Hepatocyte (in vitro differentiated cells): ENCODE measurements around the gene GPNMB. TPM values are rescaled to one million over a fixed set of nuclear protein-coding genes. Genes with fewer than 3 reads are reported as not detected.
"Not testable (repeated sequence)": the region's sequence is repeated elsewhere in the genome, so short reads cannot be mapped to it uniquely, and the experiment has no call there.

Source experiments
- DNase-seq: peaks from one replicate; pipeline ENCODE4 v3.0.0-alpha.2; 2016; ENCODE audit warnings: low spot score
- H2AFZ ChIP-seq: fragments of 200-600 bp; sonication (generic); 2 replicates; pipeline ENCODE4 v1.6.0; 2016; ENCODE audit warnings: antibody characterized with exemption, mild to moderate bottlenecking
- H3K27ac ChIP-seq: fragments of 200-600 bp; sonication (generic); 2 replicates; pipeline ENCODE4 v1.5.1; 2016; ENCODE audit warnings: mild to moderate bottlenecking
- H3K27me3 ChIP-seq: fragments of 200-600 bp; sonication (generic); 2 replicates; pipeline ENCODE4 v1.6.1; 2016
- H3K36me3 ChIP-seq: fragments of 200-600 bp; sonication (generic); replicated peaks from 2 replicates; pipeline ENCODE4 v1.5.1; 2016; ENCODE audit warnings: low read depth; ENCODE audit not compliant: insufficient read depth
- H3K4me1 ChIP-seq: fragments of 200-600 bp; sonication (generic); 2 replicates; pipeline ENCODE4 v1.5.1; 2016; ENCODE audit warnings: mild to moderate bottlenecking, moderate library complexity; ENCODE audit not compliant: insufficient read depth
- H3K4me2 ChIP-seq: fragments of 200-600 bp; sonication (generic); 2 replicates; pipeline ENCODE4 v1.6.0; 2016
- H3K4me3 ChIP-seq: fragments of 200-600 bp; sonication (generic); 2 replicates; pipeline ENCODE4 v1.5.1; 2016; ENCODE audit warnings: mild to moderate bottlenecking
- H3K79me2 ChIP-seq: fragments of 200-600 bp; sonication (generic); 2 replicates; pipeline ENCODE4 v1.6.0; 2017; ENCODE audit warnings: mild to moderate bottlenecking
- H3K9me2 ChIP-seq: fragments of 200-600 bp; sonication (generic); replicated peaks from 2 replicates; pipeline ENCODE4 v1.6.0; 2017; ENCODE audit warnings: mild to moderate bottlenecking; ENCODE audit not compliant: insufficient read depth
- H3K9me3 ChIP-seq: fragments of 200-600 bp; sonication (generic); 2 replicates; pipeline ENCODE4 v1.5.1; 2016; ENCODE audit warnings: low read depth, mild to moderate bottlenecking
- H4K20me1 ChIP-seq: fragments of 200-600 bp; sonication (generic); 2 replicates; pipeline ENCODE4 v1.6.0; 2016; ENCODE audit warnings: mild to moderate bottlenecking; ENCODE audit not compliant: insufficient read depth, poor library complexity, severe bottlenecking
- EZH2 ChIP-seq: fragments of 200-600 bp; sonication (generic); IDR thresholded peaks from 2 replicates; pipeline ENCODE4 v1.6.1; 2016; ENCODE audit warnings: antibody characterized with exemption, mild to moderate bottlenecking, borderline replicate concordance
- EZH2phosphoT487 ChIP-seq: fragments of 200-600 bp; sonication (generic); IDR thresholded peaks from one replicate; pipeline ENCODE4 v1.6.1; 2018; ENCODE audit warnings: antibody characterized with exemption, mild to moderate bottlenecking, low read depth, moderate library complexity; ENCODE audit not compliant: unreplicated experiment, severe bottlenecking
- WGBS: methylation state at CpG from one replicate; pipeline ENCODE4 v1.1.6; 2016; ENCODE audit warnings: low lambda C conversion rate; ENCODE audit errors: missing lambda C conversion rate; 5-methylcytosine and 5-hydroxymethylcytosine counted together
- polyA plus RNA-seq: library from polyadenylated mRNA; unstranded; fragments of >200 nt; fragmentation: Nextera tagmentation; extraction: Ambion mirVana; gene quantifications from 2 replicates; pipeline ENCODE4 v1.2.1, GENCODE V29; 2016
- total RNA-seq: library from RNA; depleted of rRNA; stranded (reverse); fragments of >200 nt; gene quantifications from 2 replicates; pipeline ENCODE4 v1.2.3, GENCODE V29; 2014
- TF ChIP-seq, protein P1 (sequence below): fragments of 200-600 bp; sonication (generic); IDR thresholded peaks from 2 replicates; pipeline ENCODE4 v1.5.1; 2016; ENCODE audit warnings: antibody characterized with exemption, mild to moderate bottlenecking; ENCODE audit not compliant: poor library complexity

The GPNMB gene
- total and polyA plus RNA-seq, 2 experiments from 2014 or later = 32.1 to 36.3 TPM

- Histone ChIP-seq H3K27ac (no peak overlapping the region), H3K4me2 (no peak overlapping the region), H4K20me1 (no peaks in the 10 kb centered on the region), H3K9me2 (no peaks in the 10 kb centered on the region), H3K4me1 (no peaks in the 10 kb centered on the region), H3K36me3 (peaks cover 3% of the 10 kb centered on the region), H3K9me3 (no peaks in the 10 kb centered on the region), H3K4me3 (no peak overlapping the region), H3K79me2 (peaks cover 76% of the 10 kb centered on the region), H3K27me3 (no peaks in the 10 kb centered on the region), H2AFZ (no peak overlapping the region)
- WGBS = 94% methylated on average over 2 of the region's 2 CpGs
- DNase-seq = no peak
- TF ChIP-seq EZH2phosphoT487 = no peak
- TF ChIP-seq EZH2 = no peak
These were observed 60.5 kb downstream of the GPNMB start for GRCh38 chr7:23306936-23307521.

DNA sequence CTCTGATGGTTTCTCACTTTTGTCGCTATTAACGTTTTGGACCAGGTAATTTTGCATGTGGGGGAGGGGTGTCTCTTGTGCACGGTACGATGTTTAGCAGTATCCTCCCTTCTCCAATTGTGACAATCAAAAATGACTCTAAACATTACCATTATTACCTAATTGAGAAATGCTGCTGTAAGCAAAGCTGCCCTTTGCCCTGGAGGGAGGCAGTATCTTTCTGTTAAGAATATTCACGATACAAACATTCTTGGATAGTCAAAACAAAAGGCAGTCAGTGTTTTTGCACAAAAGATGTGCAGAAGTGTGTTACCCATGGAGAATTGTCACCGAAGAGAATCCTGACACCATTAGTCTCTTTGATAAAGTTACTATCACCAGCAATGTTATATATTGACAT, 62.2 kb downstream of the GPNMB start:
- Histone ChIP-seq H3K4me3 (no peak overlapping the region), H3K36me3 (peaks cover 3% of the 10 kb centered on the region), H3K4me1 (no peaks in the 10 kb centered on the region), H3K27ac (no peak overlapping the region), H3K9me3 (no peaks in the 10 kb centered on the region), H2AFZ (no peak overlapping the region), H3K27me3 (no peaks in the 10 kb centered on the region), H3K9me2 (no peaks in the 10 kb centered on the region), H3K4me2 (no peak overlapping the region), H4K20me1 (no peaks in the 10 kb centered on the region), H3K79me2 (peaks cover 58% of the 10 kb centered on the region)
- 92% methylated on average over 6 of the region's 6 CpGs for WGBS
- DNase-seq = no peak
- no peak for TF ChIP-seq EZH2
- TF ChIP-seq, protein P1, sequence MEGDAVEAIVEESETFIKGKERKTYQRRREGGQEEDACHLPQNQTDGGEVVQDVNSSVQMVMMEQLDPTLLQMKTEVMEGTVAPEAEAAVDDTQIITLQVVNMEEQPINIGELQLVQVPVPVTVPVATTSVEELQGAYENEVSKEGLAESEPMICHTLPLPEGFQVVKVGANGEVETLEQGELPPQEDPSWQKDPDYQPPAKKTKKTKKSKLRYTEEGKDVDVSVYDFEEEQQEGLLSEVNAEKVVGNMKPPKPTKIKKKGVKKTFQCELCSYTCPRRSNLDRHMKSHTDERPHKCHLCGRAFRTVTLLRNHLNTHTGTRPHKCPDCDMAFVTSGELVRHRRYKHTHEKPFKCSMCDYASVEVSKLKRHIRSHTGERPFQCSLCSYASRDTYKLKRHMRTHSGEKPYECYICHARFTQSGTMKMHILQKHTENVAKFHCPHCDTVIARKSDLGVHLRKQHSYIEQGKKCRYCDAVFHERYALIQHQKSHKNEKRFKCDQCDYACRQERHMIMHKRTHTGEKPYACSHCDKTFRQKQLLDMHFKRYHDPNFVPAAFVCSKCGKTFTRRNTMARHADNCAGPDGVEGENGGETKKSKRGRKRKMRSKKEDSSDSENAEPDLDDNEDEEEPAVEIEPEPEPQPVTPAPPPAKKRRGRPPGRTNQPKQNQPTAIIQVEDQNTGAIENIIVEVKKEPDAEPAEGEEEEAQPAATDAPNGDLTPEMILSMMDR = no peak
- TF ChIP-seq EZH2phosphoT487 = no peak

DNA sequence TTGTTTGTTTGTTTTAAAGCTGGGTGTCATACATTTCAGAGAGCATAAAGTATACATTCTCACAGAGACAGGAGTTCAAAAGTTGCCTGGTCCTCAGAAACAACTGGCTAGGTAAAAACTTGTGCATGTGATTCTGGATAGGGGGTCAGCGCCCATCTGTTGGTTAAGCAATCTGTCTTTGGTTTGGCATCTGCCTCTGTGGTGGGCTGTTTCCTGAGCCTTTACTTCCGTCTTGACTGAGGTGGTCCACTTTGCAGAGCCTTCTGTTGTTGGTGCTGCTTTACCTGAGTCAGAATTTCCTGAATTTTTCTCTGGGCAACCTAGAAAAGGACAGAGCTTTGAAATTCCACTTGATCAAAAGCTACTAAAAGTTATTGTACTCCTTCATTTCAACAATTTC, 65.6 kb downstream of the GPNMB start:
- not testable (repeated sequence) for H3K9me2 ChIP-seq
- 92% methylated on average over 2 of the region's 2 CpGs for WGBS

DNA sequence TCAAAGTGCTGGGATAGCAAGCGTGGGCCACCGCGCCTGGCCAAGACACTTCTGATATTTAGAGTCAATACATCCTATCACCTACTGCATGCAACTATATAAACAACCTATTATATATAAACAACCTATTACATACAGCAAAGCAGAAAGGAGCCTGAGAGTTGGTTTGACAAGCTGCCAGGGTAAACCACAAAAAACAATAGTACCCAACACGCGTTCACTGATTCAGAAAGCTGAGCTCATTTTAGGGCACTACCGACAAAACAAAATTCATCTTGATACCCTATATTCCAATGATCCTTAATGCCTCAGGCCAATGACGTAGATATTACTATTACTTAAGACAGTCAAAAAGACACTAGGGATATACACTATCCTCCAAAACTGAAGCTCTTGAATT, 68.8 kb downstream of the GPNMB start:
- no peak overlapping the region for H2AFZ ChIP-seq
- H3K4me1 ChIP-seq = no peaks in the 10 kb centered on the region
- no peak for DNase-seq
- H3K4me3 ChIP-seq = no peak overlapping the region
- peaks cover 3% of the 10 kb centered on the region for H3K36me3 ChIP-seq
- no peaks in the 10 kb centered on the region for H3K9me2 ChIP-seq
- WGBS = 90% methylated on average over 7 of the region's 7 CpGs
- no peaks in the 10 kb centered on the region for H3K9me3 ChIP-seq
- H3K79me2 ChIP-seq = peaks cover 5% of the 10 kb centered on the region
- H3K27me3 ChIP-seq = no peaks in the 10 kb centered on the region
- no peak overlapping the region for H3K4me2 ChIP-seq
- TF ChIP-seq, protein P1 = no peak
- TF ChIP-seq EZH2 = no peak
- TF ChIP-seq EZH2phosphoT487 = no peak
- H3K27ac ChIP-seq = no peak overlapping the region
- no peaks in the 10 kb centered on the region for H4K20me1 ChIP-seq

More for the DNA sequence above, 65.6 kb downstream of the GPNMB start:
- H2AFZ ChIP-seq, H3K4me3 ChIP-seq, H3K9me3 ChIP-seq, H3K36me3 ChIP-seq, DNase-seq, H3K4me1 ChIP-seq, H3K27ac ChIP-seq, H3K4me2 ChIP-seq, H4K20me1 ChIP-seq, H3K27me3 ChIP-seq: not testable (repeated sequence)
- H3K79me2 ChIP-seq = peaks cover 24% of the 10 kb centered on the region

Other genes with a start within 250 kb of the GPNMB start
- gene HYCC1, start 232.6 kb upstream of the GPNMB start, total RNA-seq = 37.6 and 58.1 TPM in 2 replicates
- 16.1 and 17.6 TPM in 2 replicates for gene HYCC1, start 232.6 kb upstream of the GPNMB start, polyA plus RNA-seq
- 39.4 and 42.5 TPM in 2 replicates for gene KLHL7, start 141.0 kb upstream of the GPNMB start, total RNA-seq
- 26.3 and 30.7 TPM in 2 replicates for gene KLHL7, start 141.0 kb upstream of the GPNMB start, polyA plus RNA-seq
- gene NUP42, start 64.7 kb upstream of the GPNMB start, total RNA-seq = 34.6 and 47.9 TPM in 2 replicates
- gene NUP42, start 64.7 kb upstream of the GPNMB start, polyA plus RNA-seq = 21.9 and 23.6 TPM in 2 replicates
- gene MALSU1, start 52.6 kb downstream of the GPNMB start, total RNA-seq = 43.7 and 61.8 TPM in 2 replicates
- gene MALSU1, start 52.6 kb downstream of the GPNMB start, polyA plus RNA-seq = 77.2 and 92.6 TPM in 2 replicates
- gene IGF2BP3, start 223.7 kb downstream of the GPNMB start, total RNA-seq = 73.1 and 75.7 TPM in 2 replicates
- 28.9 and 31.1 TPM in 2 replicates for gene IGF2BP3, start 223.7 kb downstream of the GPNMB start, polyA plus RNA-seq